Peyer's patch (tissue), 4 donors: ENCODE measurements around the gene GLP2R.

ENCODE experiments used
- POLR2A ChIP-seq, 2 donors: fragments of 450-650 bp; IDR thresholded peaks; one replicate each; pipeline ENCODE4 v1.5.1; 2017; ENCODE audit warnings: antibody characterized with exemption in 2 of 2, mild to moderate bottlenecking in 2 of 2, moderate library complexity in 2 of 2
- TF ChIP-seq, protein P1 (sequence below), 6 experiments: fragments of 450-650 bp in 4 of 6; fragments of 200-600 bp in 2 of 6; sonication (generic) in 1 of 6; IDR thresholded peaks; one replicate each; pipeline ENCODE4 v1.5.1; 2017 to 2019; ENCODE audit warnings: antibody characterized with exemption in 6 of 6, mild to moderate bottlenecking in 3 of 6, moderate library complexity in 1 of 6

- TF ChIP-seq, protein P1, sequence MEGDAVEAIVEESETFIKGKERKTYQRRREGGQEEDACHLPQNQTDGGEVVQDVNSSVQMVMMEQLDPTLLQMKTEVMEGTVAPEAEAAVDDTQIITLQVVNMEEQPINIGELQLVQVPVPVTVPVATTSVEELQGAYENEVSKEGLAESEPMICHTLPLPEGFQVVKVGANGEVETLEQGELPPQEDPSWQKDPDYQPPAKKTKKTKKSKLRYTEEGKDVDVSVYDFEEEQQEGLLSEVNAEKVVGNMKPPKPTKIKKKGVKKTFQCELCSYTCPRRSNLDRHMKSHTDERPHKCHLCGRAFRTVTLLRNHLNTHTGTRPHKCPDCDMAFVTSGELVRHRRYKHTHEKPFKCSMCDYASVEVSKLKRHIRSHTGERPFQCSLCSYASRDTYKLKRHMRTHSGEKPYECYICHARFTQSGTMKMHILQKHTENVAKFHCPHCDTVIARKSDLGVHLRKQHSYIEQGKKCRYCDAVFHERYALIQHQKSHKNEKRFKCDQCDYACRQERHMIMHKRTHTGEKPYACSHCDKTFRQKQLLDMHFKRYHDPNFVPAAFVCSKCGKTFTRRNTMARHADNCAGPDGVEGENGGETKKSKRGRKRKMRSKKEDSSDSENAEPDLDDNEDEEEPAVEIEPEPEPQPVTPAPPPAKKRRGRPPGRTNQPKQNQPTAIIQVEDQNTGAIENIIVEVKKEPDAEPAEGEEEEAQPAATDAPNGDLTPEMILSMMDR (IDR thresholded peaks at IDR 0.05) = no peak
- no peak for TF ChIP-seq POLR2A (IDR thresholded peaks at IDR 0.05)
Measured at GRCh38 chr17:9820448-9820847, 5.3 kb upstream of the GLP2R start.
